ENCODE results near the gene CATSPERB. TPM values are rescaled to one million over a fixed set of nuclear protein-coding genes. Genes with fewer than 3 reads are reported as not detected.

Gene CATSPERB
- total and polyA plus RNA-seq, 2 experiments from 2014 or later: 0.27 to 0.38 TPM

- TF ChIP-seq POLR2AphosphoS5 (IDR thresholded peaks at IDR 0.05; ENCODE audit: low read depth): no peak
- TF ChIP-seq ZNF462 (CRISPR knock-in tag; IDR thresholded peaks at IDR 0.05): no peak
- no peak for TF ChIP-seq JUNB (IDR thresholded peaks at IDR 0.05; ENCODE audit: unreplicated experiment)
- TF ChIP-seq CTCF (conservative IDR thresholded peaks at IDR 0.05; ENCODE audit: low read depth in 2 of 2): no peak
- TF ChIP-seq EZH2phosphoT487 (IDR thresholded peaks at IDR 0.05; ENCODE audit: unreplicated experiment): no peak
- TF ChIP-seq ZNF114 (CRISPR knock-in tag; IDR thresholded peaks at IDR 0.05): no peak
- no peak for TF ChIP-seq ZNF331 (CRISPR knock-in tag; IDR thresholded peaks at IDR 0.05; ENCODE audit: low read depth)
- TF ChIP-seq STAT1 (IDR thresholded peaks at IDR 0.05; ENCODE audit: unreplicated experiment): no peak
- TF ChIP-seq CREB1 (CRISPR knock-in tag; IDR thresholded peaks at IDR 0.05; ENCODE audit: low read depth): no peak
- no peak for TF ChIP-seq EZH2 (IDR thresholded peaks at IDR 0.05; ENCODE audit: low read depth, unreplicated experiment)
- TF ChIP-seq REST (IDR thresholded peaks at IDR 0.05; ENCODE audit: unreplicated experiment): no peak
- Histone ChIP-seq H3F3A (replicated peaks; ENCODE audit: low read depth) (no peaks in the 10 kb centered on the region), H3K9me2 (ENCODE audit: insufficient read depth) (no peaks in the 10 kb centered on the region), H3K4me3 (no peak overlapping the region), H3K4me1 (ENCODE audit: insufficient read depth) (0 out of 2 replicates have a peak, but pooled peaks cover 4% of the 10 kb centered on the region), H3K27me3 (ENCODE audit: insufficient read depth) (no peaks in the 10 kb centered on the region), H3K27ac (ENCODE audit: low read depth) (no peak overlapping the region), H3K36me3 (ENCODE audit: insufficient read depth) (no peaks in the 10 kb centered on the region), H4K20me1 (replicated peaks; ENCODE audit: insufficient read depth) (no peaks in the 10 kb centered on the region), H3K79me2 (replicated peaks; ENCODE audit: insufficient read depth) (no peaks in the 10 kb centered on the region), H2AFZ (no peak overlapping the region), H3K4me2 (no peak overlapping the region)
- no peaks in the 10 kb centered on the region for H3K9me3 Mint-ChIP-seq
- no peaks in the 10 kb centered on the region for H3K36me3 Mint-ChIP-seq (ENCODE audit: low read depth)
- H3K4me3 Mint-ChIP-seq: no peak overlapping the region
- ATAC-seq: peak; percentile 46; the same call in 2 of the 3 replicates
- H3K27me3 Mint-ChIP-seq (ENCODE audit: insufficient read depth, low read depth, poor library complexity): no peaks in the 10 kb centered on the region
- H3K4me1 Mint-ChIP-seq: peaks cover 11% of the 10 kb centered on the region
- no peak for DNase-seq (ENCODE audit: low spot score)
- no peak overlapping the region for H3K27ac Mint-ChIP-seq
These were observed 21.1 kb upstream of the CATSPERB start for GRCh38 chr14:91752961-91753360.

Data from GM23338 (cell line).